H1 (cell line): ENCODE data around the gene FGF14. TPM values are rescaled to one million over a fixed set of nuclear protein-coding genes. Genes with fewer than 3 reads are reported as not detected.

Experiments used
- CTCF ChIA-PET: fragments of 300-600 bp; sonication (Branson Sonifier 250); formaldehyde crosslinking; loops from one replicate; lab custom pipeline; 2021; ENCODE audit not compliant: partially characterized antibody; lab: Charles Lee
- POLR2A ChIA-PET: fragments of 300-600 bp; sonication (Branson Sonifier 250); formaldehyde crosslinking; loops from one replicate; lab custom pipeline; 2021; ENCODE audit warnings: inconsistent platforms; ENCODE audit not compliant: partially characterized antibody; lab: Charles Lee
- DNase-seq, 2 experiments: peaks; one replicate each; pipeline versions ENCODE4 v3.0.0 to v3.0.0-alpha.2; 2010 to 2022; ENCODE audit warnings: low spot score in 2 of 2, low read depth in 1 of 2, mixed read lengths in 1 of 2
- FAIRE-seq: peaks from 2 replicates; lab custom pipeline; 2011; peaks lifted over from hg19 to GRCh38; lab: Jason Lieb, UNC
- H2AFZ ChIP-seq: 2 replicates; pipeline ENCODE4 v1.8.1; 2012; ENCODE audit warnings: low read length, inconsistent platforms
- H2AK5ac ChIP-seq: 2 replicates; pipeline ENCODE4 v1.6.1; 2013; ENCODE audit warnings: low read depth, low read length
- H2BK120ac ChIP-seq: replicated peaks from 2 replicates; pipeline ENCODE3; 2013; ENCODE audit warnings: low read depth, low read length, inconsistent platforms
- H2BK12ac ChIP-seq: 2 replicates; pipeline ENCODE4 v1.6.1; 2013; ENCODE audit warnings: low read depth, low read length
- H2BK15ac ChIP-seq: 2 replicates; pipeline ENCODE4 v1.6.1; 2013; ENCODE audit warnings: low read length
- H2BK20ac ChIP-seq: 2 replicates; pipeline ENCODE4 v1.6.1; 2013; ENCODE audit warnings: low read length
- H2BK5ac ChIP-seq: 2 replicates; pipeline ENCODE4 v1.6.1; 2013; ENCODE audit warnings: low read depth, low read length
- H3K14ac ChIP-seq: 2 replicates; pipeline ENCODE4 v1.6.1; 2013; ENCODE audit warnings: inconsistent platforms; ENCODE audit not compliant: insufficient read length
- H3K18ac ChIP-seq: 2 replicates; pipeline ENCODE4 v1.6.1; 2013; ENCODE audit warnings: low read length; ENCODE audit errors: extremely low read depth
- H3K23ac ChIP-seq: 2 replicates; pipeline ENCODE4 v1.6.1; 2013; ENCODE audit warnings: inconsistent platforms; ENCODE audit not compliant: insufficient read length
- H3K23me2 ChIP-seq: 2 replicates; pipeline ENCODE4 v1.6.1; 2013; ENCODE audit warnings: low read depth, low read length
- H3K27ac ChIP-seq: 2 replicates; pipeline ENCODE4 v1.6.1; 2011; ENCODE audit warnings: low read depth, low read length, inconsistent platforms
- H3K27me3 ChIP-seq, 4 experiments: replicated peaks in 1 of 4; 1 replicate in 1 of 4; 2 replicates in 3 of 4; pipeline versions ENCODE4 v1.6.1 to v1.8.1; 2011 to 2013; ENCODE audit warnings: low read length in 3 of 4, mild to moderate bottlenecking in 3 of 4, inconsistent platforms in 2 of 4, mixed read lengths in 2 of 4, moderate library complexity in 1 of 4; ENCODE audit not compliant: control insufficient read depth in 3 of 4, insufficient read depth in 3 of 4; ENCODE audit errors: extremely low read depth in 1 of 4
- H3K36me3 ChIP-seq, 4 experiments: 2 replicates each; pipeline versions ENCODE4 v1.6.1 to v1.8.1; 2011 to 2013; ENCODE audit warnings: mild to moderate bottlenecking in 4 of 4, low read length in 3 of 4, moderate library complexity in 2 of 4, control low read depth in 1 of 4, inconsistent platforms in 1 of 4; ENCODE audit not compliant: insufficient read depth in 4 of 4, control insufficient read depth in 2 of 4
- H3K4ac ChIP-seq: replicated peaks from 2 replicates; pipeline ENCODE3; 2013; ENCODE audit warnings: low read length, low read depth, mixed read lengths, inconsistent platforms; ENCODE audit not compliant: insufficient read length
- H3K4me1 ChIP-seq, 4 experiments: replicated peaks in 1 of 4; 1 replicate in 1 of 4; 2 replicates in 3 of 4; pipeline versions ENCODE4 v1.6.1 to v1.8.1; 2011 to 2013; ENCODE audit warnings: low read length in 3 of 4, inconsistent platforms in 2 of 4, mixed read lengths in 1 of 4; ENCODE audit not compliant: insufficient read depth in 4 of 4, control insufficient read depth in 3 of 4
- H3K4me2 ChIP-seq, 2 experiments: 2 replicates each; pipeline versions ENCODE4 v1.6.1 to v1.8.1; 2011 to 2013; ENCODE audit warnings: low read depth in 2 of 2, low read length in 2 of 2, control low read depth in 1 of 2, inconsistent platforms in 1 of 2, mild to moderate bottlenecking in 1 of 2; ENCODE audit not compliant: insufficient read depth in 1 of 2
- H3K4me3 ChIP-seq, 4 experiments: fragments of 200-600, 300-600 bp in 1 of 4; sonication (generic), shearing (Covaris generic), sonication (Bioruptor Twin) in 1 of 4; 2 replicates each; pipeline versions ENCODE4 v1.5.1 to v1.8.1; 2011 to 2016; ENCODE audit warnings: low read length in 4 of 4, low read depth in 3 of 4, control low read depth in 2 of 4, inconsistent platforms in 2 of 4, mild to moderate bottlenecking in 2 of 4, mixed read lengths in 1 of 4, moderate library complexity in 1 of 4; ENCODE audit not compliant: insufficient read depth in 2 of 4; ENCODE audit errors: extremely low read depth in 1 of 4
- H3K56ac ChIP-seq: replicated peaks from 2 replicates; pipeline ENCODE3; 2013; ENCODE audit warnings: low read depth, mild to moderate bottlenecking, mixed read lengths, low read length, inconsistent platforms; ENCODE audit not compliant: insufficient read length
- H3K79me1 ChIP-seq: 2 replicates; pipeline ENCODE4 v1.6.1; 2013; ENCODE audit warnings: low read depth, low read length, control low read depth
- H3K79me2 ChIP-seq, 2 experiments: 2 replicates each; pipeline versions ENCODE4 v1.6.1 to v1.8.1; 2012 to 2013; ENCODE audit warnings: low read length in 2 of 2, mild to moderate bottlenecking in 2 of 2, inconsistent platforms in 1 of 2; ENCODE audit not compliant: insufficient read depth in 2 of 2, control insufficient read depth in 1 of 2
- H3K9ac ChIP-seq, 4 experiments: replicated peaks in 1 of 4; 1 replicate in 1 of 4; 2 replicates in 3 of 4; pipeline versions ENCODE4 v1.6.1 to v1.8.1; 2011 to 2013; ENCODE audit warnings: low read depth in 3 of 4, low read length in 3 of 4, control low read depth in 2 of 4, mild to moderate bottlenecking in 2 of 4, moderate library complexity in 2 of 4, inconsistent platforms in 1 of 4; ENCODE audit errors: extremely low read depth in 1 of 4
- H3K9me3 ChIP-seq, 2 experiments: 2 replicates each; pipeline versions ENCODE4 v1.6.1 to v1.8.1; 2012 to 2013; ENCODE audit warnings: mild to moderate bottlenecking in 2 of 2, moderate library complexity in 2 of 2, control low read depth in 1 of 2, inconsistent platforms in 1 of 2, low read depth in 1 of 2, low read length in 1 of 2, mixed read lengths in 1 of 2; ENCODE audit not compliant: insufficient read depth in 2 of 2
- H4K20me1 ChIP-seq, 2 experiments: replicated peaks in 1 of 2; 2 replicates each; pipeline versions ENCODE3 to v1.8.1; 2011 to 2013; ENCODE audit warnings: inconsistent platforms in 2 of 2, low read length in 2 of 2, mild to moderate bottlenecking in 1 of 2; ENCODE audit not compliant: insufficient read depth in 2 of 2, control insufficient read depth in 1 of 2
- H4K5ac ChIP-seq: 2 replicates; pipeline ENCODE4 v1.6.1; 2013; ENCODE audit warnings: low read length, low read depth, mixed read lengths, inconsistent platforms; ENCODE audit not compliant: insufficient read length
- H4K8ac ChIP-seq: 2 replicates; pipeline ENCODE4 v1.8.0; 2013; ENCODE audit warnings: mild to moderate bottlenecking, moderate library complexity, low read length, inconsistent platforms; ENCODE audit not compliant: insufficient read depth; ENCODE audit errors: extremely low read depth
- H4K91ac ChIP-seq: replicated peaks from 2 replicates; pipeline ENCODE3; 2013; ENCODE audit warnings: low read length, mixed read lengths, inconsistent platforms; ENCODE audit not compliant: insufficient read length
- CHD1 ChIP-seq: IDR thresholded peaks from 2 replicates; pipeline ENCODE4 v1.6.1; 2012; ENCODE audit warnings: low read depth, low read length, improper control_type of control experiment
- GTF2F1 ChIP-seq: IDR thresholded peaks from 2 replicates; pipeline ENCODE4 v1.6.1; 2012; ENCODE audit warnings: low read depth, low read length, improper control_type of control experiment, borderline replicate concordance
- JUND ChIP-seq: IDR thresholded peaks from 2 replicates; pipeline ENCODE4 v1.6.1; 2011; ENCODE audit warnings: mild to moderate bottlenecking, improper control_type of control experiment, low read length
- RFX5 ChIP-seq: IDR thresholded peaks from 2 replicates; pipeline ENCODE4 v1.6.1; 2011; ENCODE audit warnings: low read depth, low read length, improper control_type of control experiment, borderline replicate concordance
- SIX5 ChIP-seq: IDR thresholded peaks from 2 replicates; pipeline ENCODE4 v1.6.1; 2011; ENCODE audit warnings: mild to moderate bottlenecking, low read depth, low read length
- TBP ChIP-seq: IDR thresholded peaks from 2 replicates; pipeline ENCODE4 v1.6.1; 2011; ENCODE audit warnings: low read depth, low read length, improper control_type of control experiment
- WGBS, 2 experiments: shearing (Covaris generic) in 1 of 2; methylation state at CpG; one replicate each; pipeline versions ENCODE4 v1.1.6 to v1.1.7; 2013 to 2015; ENCODE audit warnings: low lambda C conversion rate in 2 of 2, mixed read lengths in 2 of 2, inconsistent platforms in 1 of 2, low coverage in 1 of 2, missing lambda C conversion rate in 1 of 2; ENCODE audit not compliant: insufficient replicate concordance in 2 of 2, insufficient coverage in 1 of 2, insufficient read length in 1 of 2; ENCODE audit errors: extremely low coverage in 1 of 2, missing lambda C conversion rate in 1 of 2; 5-methylcytosine and 5-hydroxymethylcytosine counted together
- polyA plus RNA-seq, 7 experiments: library from polyadenylated mRNA; depleted of rRNA in 3 of 7; stranded (reverse) in 5 of 7; unstranded in 2 of 7; fragments of >200 nt in 5 of 7; fragments of 200-250 nt in 2 of 7; gene quantifications; 1 replicate in 5 of 7; 2 replicates in 1 of 7; 4 replicates in 1 of 7; pipeline versions ENCODE4 v1.2.1 to v1.2.3, GENCODE V29; 2011 to 2013; ENCODE audit warnings: missing spikeins in 2 of 7, mixed read lengths in 2 of 7
- total RNA-seq: library from RNA; stranded (reverse); fragmentation: NEBNext Ultra II Directional; extraction: Animal tissue kit (Norgen Biotek cat#: 25700); gene quantifications from 2 replicates; pipeline ENCODE4 v1.2.1, GENCODE V29; 2021
- TF ChIP-seq, protein P1 (sequence below): IDR thresholded peaks from 2 replicates; pipeline ENCODE4 v1.6.1; 2011; ENCODE audit warnings: low read length, improper control_type of control experiment

Gene FGF14
- total and polyA plus RNA-seq, 2 of the 8 experiments (the other 6 are each of a cell fraction or from before 2014, with no cell fraction given) = 0.05 to 0.58 TPM

DNA sequence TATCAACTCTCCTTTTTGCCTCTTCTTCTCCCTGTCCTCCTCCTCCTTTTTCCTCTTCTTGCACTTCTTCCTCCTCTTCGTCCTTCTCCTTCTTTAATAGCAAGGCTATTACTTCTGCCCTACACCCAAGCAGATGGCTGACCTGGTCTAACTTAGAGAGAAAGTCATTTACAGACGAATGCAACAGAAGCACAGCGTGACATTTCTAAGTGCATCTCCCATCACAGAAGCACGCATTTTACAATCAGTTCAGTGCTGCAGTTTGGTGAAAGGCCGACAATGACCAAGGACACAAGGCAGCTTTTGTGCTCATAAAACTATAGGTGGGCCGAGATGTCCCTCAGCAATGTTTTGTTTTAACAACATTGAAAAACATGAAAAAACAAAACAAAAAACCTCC is 231.5 kb downstream of the FGF14 start:
- Histone ChIP-seq H2BK120ac (no peak overlapping the region), H3K79me1 (no peaks in the 10 kb centered on the region), H3K56ac (no peak overlapping the region), H3K27me3 (no peaks in the 10 kb centered on the region), H2BK20ac (no peak overlapping the region), H2BK12ac (no peak overlapping the region), H4K91ac (no peak overlapping the region), H3K23me2 (no peaks in the 10 kb centered on the region), H2AFZ (no peak overlapping the region), H4K5ac (no peak overlapping the region), H3K18ac (no peak overlapping the region), H3K4me2 (no peak overlapping the region), H3K14ac (no peak overlapping the region), H4K8ac (no peak overlapping the region), H2BK5ac (no peak overlapping the region), H4K20me1 (no peaks in the 10 kb centered on the region), H3K27ac (no peak overlapping the region), H2AK5ac (no peak overlapping the region), H3K4me1 (peaks cover 0 to 5% (median 0%) of the 10 kb centered on the region in 4 experiments; a peak in 3 of 7 replicates), H3K36me3 (no peaks in the 10 kb centered on the region), H3K79me2 (no peaks in the 10 kb centered on the region), H3K4me3 (no peak overlapping the region), H3K4ac (no peak overlapping the region), H3K9ac (no peak overlapping the region), H3K23ac (no peak overlapping the region), H3K9me3 (no peaks in the 10 kb centered on the region), H2BK15ac (no peak overlapping the region)
- WGBS, 2 experiments = 72% methylated on average over 6 of the region's 6 CpGs; no CpG with 5 or more reads in 1 of the 2 experiments
- ChIA-PET CTCF (no interaction called here), POLR2A (no interaction called here)
- no peak for FAIRE-seq
- TF ChIP-seq, protein P1, sequence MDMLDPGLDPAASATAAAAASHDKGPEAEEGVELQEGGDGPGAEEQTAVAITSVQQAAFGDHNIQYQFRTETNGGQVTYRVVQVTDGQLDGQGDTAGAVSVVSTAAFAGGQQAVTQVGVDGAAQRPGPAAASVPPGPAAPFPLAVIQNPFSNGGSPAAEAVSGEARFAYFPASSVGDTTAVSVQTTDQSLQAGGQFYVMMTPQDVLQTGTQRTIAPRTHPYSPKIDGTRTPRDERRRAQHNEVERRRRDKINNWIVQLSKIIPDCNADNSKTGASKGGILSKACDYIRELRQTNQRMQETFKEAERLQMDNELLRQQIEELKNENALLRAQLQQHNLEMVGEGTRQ = no peak
- no peak for TF ChIP-seq GTF2F1
- TF ChIP-seq JUND = no peak
- TF ChIP-seq TBP = no peak
- no peak for TF ChIP-seq CHD1
- TF ChIP-seq SIX5 = no peak
- no peak for TF ChIP-seq RFX5
- DNase-seq = no peak
